Endodermal cell (in vitro differentiated cells): ENCODE results near the gene KCNQ5. TPM values are rescaled to one million over a fixed set of nuclear protein-coding genes. Genes with fewer than 3 reads are reported as not detected.

Source experiments
- DNase-seq: peaks from one replicate; pipeline ENCODE4 v3.0.0-alpha.2; 2017
- H3K27ac ChIP-seq: 2 replicates; pipeline ENCODE4 v1.5.1; 2013; ENCODE audit warnings: mild to moderate bottlenecking, low read depth, low read length, moderate library complexity
- H3K27me3 ChIP-seq: 2 replicates; pipeline ENCODE4 v1.6.1; 2013; ENCODE audit warnings: mild to moderate bottlenecking, low read length, moderate library complexity; ENCODE audit not compliant: insufficient read depth, control insufficient read depth, poor library complexity, severe bottlenecking
- H3K36me3 ChIP-seq: 2 replicates; pipeline ENCODE4 v1.7.0; 2013; ENCODE audit warnings: mild to moderate bottlenecking, low read length, moderate library complexity; ENCODE audit not compliant: control insufficient read depth, insufficient read depth
- H3K4me1 ChIP-seq: one replicate; pipeline ENCODE4 v1.7.0; 2013; ENCODE audit warnings: low read length; ENCODE audit not compliant: control insufficient read depth, insufficient read depth
- H3K4me3 ChIP-seq: 2 replicates; pipeline ENCODE4 v1.5.1; 2013; ENCODE audit warnings: mild to moderate bottlenecking, low read length, moderate library complexity
- H3K9ac ChIP-seq: 2 replicates; pipeline ENCODE4 v1.6.1; 2013; ENCODE audit warnings: mild to moderate bottlenecking, low read length, moderate library complexity; ENCODE audit not compliant: poor library complexity, severe bottlenecking; ENCODE audit errors: extremely low read depth
- H3K9me3 ChIP-seq: 2 replicates; pipeline ENCODE4 v1.6.1; 2013; ENCODE audit warnings: mild to moderate bottlenecking, low read length, moderate library complexity; ENCODE audit not compliant: control insufficient read depth
- H3K27ac Mint-ChIP-seq: 2 replicates; pipeline ENCODE4 v1.8.0; 2020; ENCODE audit warnings: mixed read lengths
- H3K27me3 Mint-ChIP-seq: 2 replicates; pipeline ENCODE4 v1.8.0; 2021; ENCODE audit warnings: mild to moderate bottlenecking, mixed read lengths; ENCODE audit not compliant: insufficient read depth
- H3K36me3 Mint-ChIP-seq: 2 replicates; pipeline ENCODE4 v1.8.0; 2020; ENCODE audit warnings: low read depth, mixed read lengths
- H3K4me1 Mint-ChIP-seq: 2 replicates; pipeline ENCODE4 v1.8.0; 2020; ENCODE audit warnings: mixed read lengths
- H3K4me3 Mint-ChIP-seq: 2 replicates; pipeline ENCODE4 v1.8.0; 2020; ENCODE audit warnings: mild to moderate bottlenecking, moderate library complexity, mixed read lengths
- H3K9me3 Mint-ChIP-seq: 2 replicates; pipeline ENCODE4 v1.8.0; 2020; ENCODE audit warnings: mild to moderate bottlenecking, mixed read lengths
- WGBS, 2 experiments: methylation state at CpG; one replicate each; pipeline versions ENCODE4 v1.1.5 to v1.1.7; 2013; ENCODE audit warnings: missing lambda C conversion rate in 2 of 2, mixed read lengths in 1 of 2; ENCODE audit not compliant: insufficient coverage in 1 of 2, insufficient read length in 1 of 2; 5-methylcytosine and 5-hydroxymethylcytosine counted together
- total RNA-seq, 2 donors: library from RNA; stranded (reverse); fragmentation: NEBNext Ultra II Directional in 1 of 2; extraction: Animal tissue kit (Norgen Biotek cat#: 25700) in 1 of 2; gene quantifications; 2 replicates in 1 of 2; 3 replicates in 1 of 2; pipeline ENCODE4 v1.2.1, GENCODE V29; 2021
- TF ChIP-seq, protein P1 (sequence below): fragments of 200-600 bp; sonication (generic); conservative IDR thresholded peaks from 2 replicates; pipeline ENCODE4 v1.5.0; 2021; ENCODE audit warnings: antibody characterized with exemption, mild to moderate bottlenecking

KCNQ5 gene
- total RNA-seq, 2 donors from 2014 or later: 2.4 to 8.3 TPM

- no peaks in the 10 kb centered on the region for H3K36me3 Mint-ChIP-seq
- Histone ChIP-seq H3K27me3 (peaks cover 5% of the 10 kb centered on the region), H3K27ac (no peak overlapping the region), H3K9me3 (no peaks in the 10 kb centered on the region), H3K36me3 (no peaks in the 10 kb centered on the region), H3K9ac (no peak overlapping the region), H3K4me3 (no peak overlapping the region), H3K4me1 (no peaks in the 10 kb centered on the region)
- 86 to 91% methylated on average over 3 of the region's 3 CpGs for WGBS, 2 experiments
- H3K4me3 Mint-ChIP-seq: no peak overlapping the region
- DNase-seq: no peak
- no peaks in the 10 kb centered on the region for H3K4me1 Mint-ChIP-seq
- no peaks in the 10 kb centered on the region for H3K27me3 Mint-ChIP-seq
- TF ChIP-seq, protein P1, sequence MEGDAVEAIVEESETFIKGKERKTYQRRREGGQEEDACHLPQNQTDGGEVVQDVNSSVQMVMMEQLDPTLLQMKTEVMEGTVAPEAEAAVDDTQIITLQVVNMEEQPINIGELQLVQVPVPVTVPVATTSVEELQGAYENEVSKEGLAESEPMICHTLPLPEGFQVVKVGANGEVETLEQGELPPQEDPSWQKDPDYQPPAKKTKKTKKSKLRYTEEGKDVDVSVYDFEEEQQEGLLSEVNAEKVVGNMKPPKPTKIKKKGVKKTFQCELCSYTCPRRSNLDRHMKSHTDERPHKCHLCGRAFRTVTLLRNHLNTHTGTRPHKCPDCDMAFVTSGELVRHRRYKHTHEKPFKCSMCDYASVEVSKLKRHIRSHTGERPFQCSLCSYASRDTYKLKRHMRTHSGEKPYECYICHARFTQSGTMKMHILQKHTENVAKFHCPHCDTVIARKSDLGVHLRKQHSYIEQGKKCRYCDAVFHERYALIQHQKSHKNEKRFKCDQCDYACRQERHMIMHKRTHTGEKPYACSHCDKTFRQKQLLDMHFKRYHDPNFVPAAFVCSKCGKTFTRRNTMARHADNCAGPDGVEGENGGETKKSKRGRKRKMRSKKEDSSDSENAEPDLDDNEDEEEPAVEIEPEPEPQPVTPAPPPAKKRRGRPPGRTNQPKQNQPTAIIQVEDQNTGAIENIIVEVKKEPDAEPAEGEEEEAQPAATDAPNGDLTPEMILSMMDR: no peak
- no peaks in the 10 kb centered on the region for H3K9me3 Mint-ChIP-seq
- no peak overlapping the region for H3K27ac Mint-ChIP-seq
These were observed 518.0 kb downstream of the KCNQ5 start for GRCh38 chr6:73139681-73140383.

- DNase-seq: no peak
- Mint-ChIP-seq H3K27me3 (no peaks in the 10 kb centered on the region), H3K9me3 (no peaks in the 10 kb centered on the region), H3K4me3 (no peak overlapping the region), H3K36me3 (no peaks in the 10 kb centered on the region), H3K4me1 (no peaks in the 10 kb centered on the region), H3K27ac (no peak overlapping the region)
- Histone ChIP-seq H3K27ac (no peak overlapping the region), H3K27me3 (peaks cover 5% of the 10 kb centered on the region), H3K36me3 (no peaks in the 10 kb centered on the region), H3K4me1 (no peaks in the 10 kb centered on the region), H3K9ac (no peak overlapping the region), H3K9me3 (no peaks in the 10 kb centered on the region), H3K4me3 (no peak overlapping the region)
- WGBS, 2 experiments: 89 to 100% methylated on average over 2 to 4 of the region's 4 CpGs
- TF ChIP-seq, protein P1: no peak
These were observed 521.7 kb downstream of the KCNQ5 start for GRCh38 chr6:73143551-73143950.

GRCh38 chr6:73144516-73144915, 522.7 kb downstream of the KCNQ5 start:
- TF ChIP-seq, protein P1: no peak
- Histone ChIP-seq H3K36me3 (no peaks in the 10 kb centered on the region), H3K27ac (no peak overlapping the region), H3K4me3 (no peak overlapping the region), H3K27me3 (peaks cover 5% of the 10 kb centered on the region), H3K9me3 (no peaks in the 10 kb centered on the region), H3K4me1 (no peaks in the 10 kb centered on the region), H3K9ac (no peak overlapping the region)
- no peak overlapping the region for H3K27ac Mint-ChIP-seq
- no peaks in the 10 kb centered on the region for H3K36me3 Mint-ChIP-seq
- H3K4me3 Mint-ChIP-seq: no peak overlapping the region
- no peaks in the 10 kb centered on the region for H3K4me1 Mint-ChIP-seq
- no peak for DNase-seq
- no peaks in the 10 kb centered on the region for H3K27me3 Mint-ChIP-seq
- no peaks in the 10 kb centered on the region for H3K9me3 Mint-ChIP-seq
